HCT116 (cell line): ENCODE data around the gene WDR89. TPM values are rescaled to one million over a fixed set of nuclear protein-coding genes. Genes with fewer than 3 reads are reported as not detected.

Source experiments
- ATAC-seq: fragments of 200-7000 bp; cut with Tn5 transposase; 2 replicates; pipeline ENCODE4 v1.9.1; 2020; ENCODE audit warnings: mild to moderate bottlenecking, moderate library complexity
- BruUV-seq: library from RNA; stranded (reverse); fragments of 400-500 nt; replicated peaks from 2 replicates; lab custom pipeline; 2021; lab: Mats Ljungman, UMichigan
- CTCF ChIA-PET: fragments of 300-600 bp; sonication (Branson Sonifier 250); formaldehyde crosslinking; loops from one replicate; lab custom pipeline; 2021; ENCODE audit warnings: antibody characterized with exemption; lab: Charles Lee
- POLR2A ChIA-PET: fragments of 300-600, 350-600 bp; sonication (Branson Sonifier 250); formaldehyde crosslinking; loops from one replicate; lab custom pipeline; 2021; ENCODE audit warnings: antibody characterized with exemption; lab: Charles Lee
- RAD21 ChIA-PET, 2 experiments: fragments of 300-600 bp; sonication (Branson Sonifier 250); formaldehyde crosslinking; loops; one replicate each; lab custom pipeline; 2023; ENCODE audit warnings: low total read pairs in 2 of 2; ENCODE audit not compliant: uncharacterized antibody in 2 of 2, unreplicated experiment in 2 of 2, low non-redundant PET in 1 of 2; lab: Charles Lee
- DNase-seq: peaks from one replicate; pipeline ENCODE4 v3.0.0-alpha.2; 2010; ENCODE audit warnings: low read depth, low spot score
- H2AFZ ChIP-seq: fragments of 200-600 bp; shearing (Covaris generic), sonication (generic); 2 replicates; pipeline ENCODE4 v1.6.1; 2017; ENCODE audit warnings: low read depth, mixed run types, mixed read lengths, antibody characterized with exemption, low read length; ENCODE audit not compliant: poor library complexity, severe bottlenecking
- H3K27ac ChIP-seq: 2 replicates; pipeline ENCODE4 v1.5.1; 2012; ENCODE audit warnings: low read depth, low read length
- H3K27me3 ChIP-seq: fragments of 200-600 bp; sonication (generic); 2 replicates; pipeline ENCODE4 v1.6.1; 2016; ENCODE audit warnings: mixed run types, low read length, mixed read lengths; ENCODE audit not compliant: insufficient read depth
- H3K36me3 ChIP-seq, 2 experiments: fragments of 200-500 bp in 1 of 2; fragments of 200-600 bp in 1 of 2; sonication (Bioruptor generic) in 1 of 2; sonication (generic) in 1 of 2; 2 replicates each; pipeline versions ENCODE4 v1.5.1 to v1.6.1; 2014 to 2016; ENCODE audit warnings: low read length in 2 of 2, inconsistent platforms in 1 of 2, mixed read lengths in 1 of 2, mixed run types in 1 of 2; ENCODE audit not compliant: insufficient read depth in 2 of 2, control insufficient read depth in 1 of 2
- H3K4me1 ChIP-seq, 2 experiments: fragments of 200-600 bp in 1 of 2; sonication (generic) in 1 of 2; 2 replicates each; pipeline versions ENCODE4 v1.5.1 to v1.6.1; 2012 to 2017; ENCODE audit warnings: low read length in 2 of 2, inconsistent platforms in 1 of 2, mild to moderate bottlenecking in 1 of 2, mixed read lengths in 1 of 2, mixed run types in 1 of 2, moderate library complexity in 1 of 2; ENCODE audit not compliant: insufficient read depth in 2 of 2, control insufficient read depth in 1 of 2
- H3K4me2 ChIP-seq: fragments of 200-600 bp; sonication (generic); 2 replicates; pipeline ENCODE4 v1.6.1; 2017; ENCODE audit warnings: mixed run types, low read length, mixed read lengths
- H3K4me3 ChIP-seq, 2 experiments: fragments of 200-600 bp in 1 of 2; sonication (generic) in 1 of 2; replicated peaks in 1 of 2; 2 replicates each; pipeline ENCODE4 v1.5.1; 2011 to 2016; ENCODE audit warnings: low read length in 2 of 2, control low read depth in 1 of 2, low read depth in 1 of 2, mild to moderate bottlenecking in 1 of 2, mixed read lengths in 1 of 2, mixed run types in 1 of 2
- H3K79me2 ChIP-seq: fragments of 200-600 bp; sonication (generic); 2 replicates; pipeline ENCODE4 v1.6.1; 2017; ENCODE audit warnings: mild to moderate bottlenecking, mixed run types, low read length, moderate library complexity, mixed read lengths; ENCODE audit not compliant: insufficient read depth
- H3K9ac ChIP-seq: fragments of 200-600 bp; sonication (generic); 2 replicates; pipeline ENCODE4 v1.6.1; 2016; ENCODE audit warnings: low read length, mixed read lengths
- H3K9me2 ChIP-seq: fragments of 200-600 bp; sonication (generic), shearing (Covaris generic); 2 replicates; pipeline ENCODE4 v1.6.1; 2017; ENCODE audit warnings: mixed run types, mild to moderate bottlenecking, moderate library complexity; ENCODE audit not compliant: insufficient read depth
- H3K9me3 ChIP-seq, 2 experiments: fragments of 200-500 bp in 1 of 2; fragments of 200-600 bp in 1 of 2; sonication (Bioruptor generic) in 1 of 2; sonication (generic) in 1 of 2; 2 replicates each; pipeline ENCODE4 v1.6.1; 2014 to 2017; ENCODE audit warnings: low read length in 2 of 2, mixed read lengths in 2 of 2, inconsistent platforms in 1 of 2, low read depth in 1 of 2, mild to moderate bottlenecking in 1 of 2, mixed run types in 1 of 2, moderate library complexity in 1 of 2; ENCODE audit not compliant: control insufficient read depth in 1 of 2, insufficient read depth in 1 of 2
- H4K20me1 ChIP-seq: fragments of 200-600 bp; sonication (generic), shearing (Covaris generic); 2 replicates; pipeline ENCODE4 v1.6.1; 2017; ENCODE audit warnings: mixed run types, mild to moderate bottlenecking, moderate library complexity; ENCODE audit not compliant: insufficient read depth
- CTCF ChIP-seq, 3 experiments: fragments of 200-600 bp in 1 of 3; sonication (generic) in 1 of 3; IDR thresholded peaks in 2 of 3; conservative IDR thresholded peaks in 1 of 3; 2 replicates each; pipeline ENCODE4 v1.5.1; 2012 to 2017; ENCODE audit warnings: low read depth in 2 of 3, low read length in 2 of 3, antibody characterized with exemption in 1 of 3, borderline replicate concordance in 1 of 3, control low read depth in 1 of 3, mild to moderate bottlenecking in 1 of 3, mixed read lengths in 1 of 3, mixed run types in 1 of 3, moderate library complexity in 1 of 3; ENCODE audit not compliant: insufficient read depth in 1 of 3
- ELF1 ChIP-seq: IDR thresholded peaks from 2 replicates; pipeline ENCODE4 v1.6.1; 2012; ENCODE audit warnings: low read depth, borderline replicate concordance
- FOSL1 ChIP-seq: IDR thresholded peaks from 2 replicates; pipeline ENCODE4 v1.6.1; 2012; ENCODE audit warnings: low read depth
- POLR2A ChIP-seq: IDR thresholded peaks from 2 replicates; pipeline ENCODE4 v1.7.0; 2011; ENCODE audit warnings: borderline replicate concordance; ENCODE audit not compliant: insufficient read depth, insufficient read length; ENCODE audit errors: extremely low read depth
- SIN3A ChIP-seq: IDR thresholded peaks from 2 replicates; pipeline ENCODE4 v1.6.1; 2012; ENCODE audit warnings: low read depth
- TCF7L2 ChIP-seq: IDR thresholded peaks from 2 replicates; pipeline ENCODE4 v1.7.0; 2011; ENCODE audit warnings: borderline replicate concordance, inconsistent platforms; ENCODE audit not compliant: insufficient read depth, insufficient read length; ENCODE audit errors: extremely low read depth
- YY1 ChIP-seq: IDR thresholded peaks from 2 replicates; pipeline ENCODE4 v1.6.1; 2011; ENCODE audit warnings: low read length, low read depth, moderate library complexity, mild to moderate bottlenecking; ENCODE audit not compliant: insufficient replicate concordance; ENCODE audit errors: extremely low read depth
- intact Hi-C: fragments of 100-400 bp; cut with micrococcal nuclease; formaldehyde crosslinking; loops from 2 replicates; pipeline ENCODE4 v1.10.0; 2022
- total RNA-seq: library from RNA; stranded (reverse); gene quantifications from one replicate; pipeline ENCODE4 v1.2.1, GENCODE V29; 2021; ENCODE audit not compliant: unreplicated experiment

Gene WDR89
- total RNA-seq, 1 experiment from 2014 or later, result 22.8 TPM

GRCh38 chr14:63555572-63555971 is 86.1 kb downstream of the WDR89 start (continued):
- TF ChIP-seq CTCF (IDR thresholded peaks at IDR 0.05 in 2 of 3, conservative IDR thresholded peaks at IDR 0.05 in 1 of 3; ENCODE audit: borderline replicate concordance in 1 of 3, insufficient read depth in 1 of 3, low read depth in 2 of 3, low read length in 2 of 3) (no peak), SIN3A (no peak), TCF7L2 (no peak), POLR2A (no peak)
- TF ChIP-seq, all 23 proteins: peak for 0

- Histone ChIP-seq H3K9me2 (no peaks in the 10 kb centered on the region), H3K9ac (no peak overlapping the region), H3K9me3 (no peaks in the 10 kb centered on the region), H3K27me3 (no peaks in the 10 kb centered on the region), H2AFZ (no peak overlapping the region), H3K79me2 (no peaks in the 10 kb centered on the region), H3K4me1 (no peaks in the 10 kb centered on the region; a peak in 1 of 4 replicates), H3K27ac (no peak overlapping the region), H3K4me3 (no peak overlapping the region), H3K4me2 (no peak overlapping the region), H4K20me1 (no peaks in the 10 kb centered on the region), H3K36me3 (no peaks in the 10 kb centered on the region)
- TF ChIP-seq YY1 (no peak), FOSL1 (no peak), ELF1 (no peak)
- ATAC-seq, result no peak
- intact Hi-C loops, result no loop called here
- CTCF ChIA-PET, result no interaction called here
- POLR2A ChIA-PET, result no interaction called here
- RAD21 ChIA-PET, result no interaction called here
- no TSS peak for BruUV-seq
- DNase-seq, result no peak
Measured at GRCh38 chr14:63551332-63551731, 90.3 kb downstream of the WDR89 start.
